ENCODE data around the gene LRRC2. TPM values are rescaled to one million over a fixed set of nuclear protein-coding genes. Genes with fewer than 3 reads are reported as not detected.

Gene LRRC2
- polyA plus RNA-seq (ENCODE audit: low read depth in 6 of 6): not detected

GRCh38 chr3:46566040-46566641, at the start of gene LRRC2:
Gene LRRC2, minus strand, starts transcription at chr3:46566302. Its CDS starts 14,711 bp downstream, at chr3:46551591.
- peaks cover 0 to 10% (median 3%) of the 10 kb centered on the region in 7 donors for H3K9me3 Mint-ChIP-seq
- peaks cover 0 to 16% (median 15%) of the 10 kb centered on the region in 3 donors for H3K4me1 Mint-ChIP-seq
- H3K36me3 Mint-ChIP-seq: no peaks in the 10 kb centered on the region
- ATAC-seq (ENCODE audit: low read depth in 2 of 2) (peak; percentile 58 to 68), DNase-seq (no peak)
- H3K27me3 Mint-ChIP-seq: peaks cover 48 to 49% (median 48%) of the 10 kb centered on the region in 3 donors
- H3K4me3 Mint-ChIP-seq: peak within 1 kb of the TSS in 7 of 8 donors; percentile 32 to 83 (median 76)
- peak within 1 kb of the TSS in 3 of 6 donors; percentile 25 to 81 (median 51) for H3K27ac Mint-ChIP-seq

- Mint-ChIP-seq H3K27me3 (peaks cover 18 to 46% (median 43%) of the 10 kb centered on the region in 3 donors), H3K4me1 (peaks cover 0 to 3% (median 0%) of the 10 kb centered on the region in 3 donors)
- no peak for ATAC-seq (ENCODE audit: low read depth in 2 of 2)
Measured at GRCh38 chr3:46615050-46615775, 49.1 kb upstream of the LRRC2 start.

GRCh38 chr3:46614431-46614830, 48.3 kb upstream of the LRRC2 start:
- DNase-seq (no peak), ATAC-seq (ENCODE audit: low read depth in 2 of 2) (no peak)
- peaks cover 18 to 38% (median 35%) of the 10 kb centered on the region in 3 donors for H3K27me3 Mint-ChIP-seq
- no peaks in the 10 kb centered on the region for H3K36me3 Mint-ChIP-seq
- no peaks in the 10 kb centered on the region for H3K9me3 Mint-ChIP-seq
- H3K27ac Mint-ChIP-seq: no peak overlapping the region
- no peak overlapping the region for H3K4me3 Mint-ChIP-seq
- peaks cover 0 to 3% (median 0%) of the 10 kb centered on the region in 3 donors for H3K4me1 Mint-ChIP-seq

More at GRCh38 chr3:46615050-46615775, 49.1 kb upstream of the LRRC2 start:
- Mint-ChIP-seq H3K27ac (no peak overlapping the region), H3K36me3 (no peaks in the 10 kb centered on the region), H3K4me3 (peak overlapping the region in 1 of 8 donors; percentile 63), H3K9me3 (no peaks in the 10 kb centered on the region)
- no peak for DNase-seq

DNA sequence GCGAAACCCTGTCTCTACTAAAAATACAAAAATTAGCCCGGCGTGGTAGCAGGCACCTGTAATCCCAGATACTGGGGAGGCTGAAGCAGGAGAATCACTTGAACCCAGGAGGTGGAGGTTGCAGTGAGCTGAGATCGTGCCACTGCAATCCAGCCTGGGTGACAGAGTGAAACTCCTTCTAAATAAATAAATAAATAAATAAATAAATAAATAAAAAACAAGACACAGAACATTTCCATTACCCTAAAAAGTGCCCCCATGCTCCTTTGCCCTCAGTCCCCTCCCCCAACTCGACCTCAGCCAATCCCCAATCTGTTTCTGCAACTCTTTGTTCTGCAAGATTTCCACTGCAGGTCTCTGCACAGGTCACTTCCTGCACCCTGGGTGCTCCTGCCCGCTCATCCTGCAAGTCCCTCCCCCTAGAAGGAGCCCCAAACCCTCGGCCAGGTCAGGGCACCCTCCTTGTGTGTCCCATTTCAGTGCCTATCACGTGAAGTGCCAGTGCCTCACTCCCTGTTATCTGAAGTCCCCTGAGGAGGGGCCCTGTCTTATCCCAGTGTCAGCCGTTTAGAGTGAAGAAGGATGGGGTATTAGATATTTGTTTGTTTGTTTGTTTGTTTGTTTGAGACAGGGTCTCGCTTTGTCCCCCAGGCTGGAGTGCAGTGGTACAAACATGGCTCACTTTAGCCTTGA, 47.4 kb upstream of the LRRC2 start:
- ATAC-seq (ENCODE audit: low read depth in 2 of 2) (no peak), DNase-seq (no peak)
- no peaks in the 10 kb centered on the region for H3K9me3 Mint-ChIP-seq
- peaks cover 0 to 3% (median 0%) of the 10 kb centered on the region in 3 donors for H3K4me1 Mint-ChIP-seq
- no peaks in the 10 kb centered on the region for H3K36me3 Mint-ChIP-seq
- peaks cover 18 to 29% (median 27%) of the 10 kb centered on the region in 3 donors for H3K27me3 Mint-ChIP-seq
- no peak overlapping the region for H3K27ac Mint-ChIP-seq
- no peak overlapping the region for H3K4me3 Mint-ChIP-seq

DNA sequence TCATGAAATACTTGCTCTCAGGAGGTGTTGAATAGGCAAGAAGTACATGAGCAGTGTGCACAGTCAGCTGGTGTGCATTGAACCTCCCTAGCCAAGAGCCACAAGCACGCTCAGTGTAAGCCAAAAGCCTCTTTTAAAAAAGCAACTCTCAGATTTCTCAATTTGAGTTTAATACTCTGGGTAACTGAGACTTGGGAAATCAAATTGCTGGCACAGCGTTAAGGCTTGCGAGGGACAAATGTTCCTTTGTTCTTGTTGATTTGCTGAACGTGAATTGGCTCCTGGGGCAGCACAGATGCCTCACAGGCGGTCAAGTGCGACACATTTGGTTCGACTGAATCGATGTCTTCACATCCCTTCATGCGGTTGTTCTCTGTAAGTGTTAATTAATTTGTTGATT, 46.2 kb upstream of the LRRC2 start, which contains the start of gene FAM240A:
FAM240A (plus strand) TSS at position 202 of the 400 bp plus-strand sequence; CDS start at position 361, 159 bp downstream.
- no peak within 1 kb of the TSS for H3K4me3 Mint-ChIP-seq
- H3K27ac Mint-ChIP-seq: peak within 1 kb of the TSS in 1 of 6 donors; percentile 20
- no peak for ATAC-seq (ENCODE audit: low read depth in 2 of 2)
- H3K9me3 Mint-ChIP-seq: no peaks in the 10 kb centered on the region
- DNase-seq: no peak
- no peaks in the 10 kb centered on the region for H3K36me3 Mint-ChIP-seq
- H3K27me3 Mint-ChIP-seq: peaks cover 18 to 29% (median 27%) of the 10 kb centered on the region in 3 donors
- H3K4me1 Mint-ChIP-seq: peaks cover 0 to 3% (median 0%) of the 10 kb centered on the region in 3 donors

DNA sequence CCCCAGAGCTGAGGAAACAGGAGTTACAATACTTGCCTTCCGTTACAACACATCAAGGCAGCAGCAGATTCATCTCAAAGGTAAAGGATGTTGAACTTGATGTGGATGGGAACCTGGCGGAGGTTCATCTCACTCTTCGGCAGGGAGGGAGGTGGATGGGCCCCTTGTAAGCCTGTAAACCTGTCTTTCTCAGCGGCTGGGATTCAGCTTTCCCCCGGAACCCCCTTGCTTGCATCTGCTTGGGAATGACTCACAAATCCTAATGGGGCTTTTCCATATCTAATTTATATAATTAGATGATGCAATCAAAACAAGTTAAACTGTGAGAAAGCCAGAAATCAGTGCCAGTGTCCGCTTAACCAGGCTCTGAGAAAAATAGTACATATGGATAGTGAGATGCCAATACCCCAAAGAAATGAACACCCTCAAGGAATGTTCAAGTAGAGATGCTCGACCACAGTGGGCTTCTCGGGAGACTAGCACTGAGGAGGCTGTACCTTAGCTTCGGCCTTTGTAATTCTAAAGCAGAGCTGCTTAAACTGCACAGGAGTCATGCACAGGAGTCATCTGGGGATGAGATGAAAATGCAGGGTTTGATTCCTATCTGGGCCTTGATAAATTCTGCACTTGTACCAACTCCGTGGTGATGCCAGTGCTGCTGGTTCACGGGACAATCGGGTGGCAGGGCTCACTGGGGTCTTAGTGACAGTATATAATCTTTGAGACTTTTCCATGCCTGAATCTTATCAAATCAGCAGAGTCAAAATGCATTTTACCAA, 44.0 kb upstream of the LRRC2 start:
- peaks cover 5 to 17% (median 7%) of the 10 kb centered on the region in 3 donors for H3K27me3 Mint-ChIP-seq
- no peaks in the 10 kb centered on the region for H3K36me3 Mint-ChIP-seq
- peaks cover 0 to 3% (median 0%) of the 10 kb centered on the region in 3 donors for H3K4me1 Mint-ChIP-seq
- no peak overlapping the region for H3K4me3 Mint-ChIP-seq
- no peak for ATAC-seq (ENCODE audit: low read depth in 2 of 2)
- no peak overlapping the region for H3K27ac Mint-ChIP-seq
- no peak for DNase-seq
- H3K9me3 Mint-ChIP-seq: no peaks in the 10 kb centered on the region

- H3K9me3 Mint-ChIP-seq: no peaks in the 10 kb centered on the region
- peaks cover 0 to 15% (median 6%) of the 10 kb centered on the region in 3 donors for H3K27me3 Mint-ChIP-seq
- no peak overlapping the region for H3K27ac Mint-ChIP-seq
- no peak overlapping the region for H3K4me3 Mint-ChIP-seq
- DNase-seq (no peak), ATAC-seq (ENCODE audit: low read depth in 2 of 2) (no peak)
- no peaks in the 10 kb centered on the region for H3K36me3 Mint-ChIP-seq
- H3K4me1 Mint-ChIP-seq: peaks cover 0 to 3% (median 0%) of the 10 kb centered on the region in 3 donors
Measured at GRCh38 chr3:46609212-46609721, 43.2 kb upstream of the LRRC2 start.

- no peaks in the 10 kb centered on the region for H3K9me3 Mint-ChIP-seq
- ATAC-seq (ENCODE audit: low read depth in 2 of 2): no peak
Measured at GRCh38 chr3:46607603-46608028, 41.5 kb upstream of the LRRC2 start.

DNA sequence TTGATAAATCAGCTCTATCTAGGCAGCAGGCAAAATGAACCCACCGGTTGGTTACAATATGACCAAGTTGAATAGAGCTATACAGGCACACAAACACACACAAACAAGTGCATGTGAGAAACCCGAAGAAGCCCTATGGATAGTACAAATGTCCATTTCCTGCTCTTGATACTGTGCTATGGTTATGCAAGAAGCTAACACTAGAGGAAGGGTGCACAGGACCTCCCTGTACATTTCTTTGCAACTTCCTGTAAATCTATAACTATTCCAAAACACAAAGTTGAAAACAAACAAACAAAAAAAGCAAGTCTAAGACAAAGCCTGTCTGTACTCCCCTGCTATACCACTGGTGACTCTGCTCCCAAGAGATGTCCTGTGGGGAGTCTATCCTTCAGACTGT, 38.0 kb upstream of the LRRC2 start:
- no peak for ATAC-seq (ENCODE audit: low read depth in 2 of 2)

More at GRCh38 chr3:46607603-46608028, 41.5 kb upstream of the LRRC2 start:
- H3K4me1 Mint-ChIP-seq: no peaks in the 10 kb centered on the region
- peaks cover 0 to 15% (median 6%) of the 10 kb centered on the region in 3 donors for H3K27me3 Mint-ChIP-seq
- no peaks in the 10 kb centered on the region for H3K36me3 Mint-ChIP-seq
- no peak overlapping the region for H3K4me3 Mint-ChIP-seq
- no peak overlapping the region for H3K27ac Mint-ChIP-seq
- DNase-seq: no peak

DNA sequence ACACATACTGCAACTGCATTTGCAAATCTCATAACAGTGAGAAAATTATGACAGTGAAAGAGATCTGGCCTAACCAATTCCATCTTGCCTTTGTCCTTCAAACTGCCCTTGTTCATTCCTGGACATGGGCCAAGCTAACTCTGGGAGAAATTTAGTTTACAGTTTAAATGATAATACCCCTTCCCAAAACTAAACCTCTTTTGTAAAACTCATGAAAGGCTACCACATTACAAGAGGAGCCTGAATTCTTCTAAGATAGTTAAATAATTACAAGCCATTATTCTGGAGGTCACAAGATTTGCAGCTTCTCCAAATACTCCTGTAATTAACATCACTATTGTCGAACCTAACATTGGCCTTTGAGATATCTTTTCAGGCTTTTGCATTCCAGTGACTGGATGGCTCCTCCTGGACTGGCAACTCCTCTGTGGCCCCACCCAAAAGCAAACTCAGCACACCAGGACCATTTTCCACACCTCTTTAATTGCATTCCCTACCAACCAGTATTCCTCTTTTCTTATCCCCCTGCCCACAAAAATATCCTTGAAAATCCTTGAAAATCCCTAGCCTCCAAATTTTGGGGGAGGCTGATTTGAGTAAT, 37.4 kb upstream of the LRRC2 start:
- peaks cover 0 to 15% (median 0%) of the 10 kb centered on the region in 3 donors for H3K27me3 Mint-ChIP-seq
- ATAC-seq (ENCODE audit: low read depth in 2 of 2) (no peak), DNase-seq (no peak)
- no peaks in the 10 kb centered on the region for H3K4me1 Mint-ChIP-seq
- H3K4me3 Mint-ChIP-seq: no peak overlapping the region
- H3K36me3 Mint-ChIP-seq: no peaks in the 10 kb centered on the region
- H3K9me3 Mint-ChIP-seq: no peaks in the 10 kb centered on the region
- no peak overlapping the region for H3K27ac Mint-ChIP-seq

More for the DNA sequence above, 38.0 kb upstream of the LRRC2 start:
- Mint-ChIP-seq H3K9me3 (no peaks in the 10 kb centered on the region), H3K27ac (no peak overlapping the region), H3K4me1 (no peaks in the 10 kb centered on the region), H3K27me3 (peaks cover 0 to 14% (median 0%) of the 10 kb centered on the region in 3 donors), H3K4me3 (no peak overlapping the region), H3K36me3 (no peaks in the 10 kb centered on the region)
- DNase-seq: no peak

DNA sequence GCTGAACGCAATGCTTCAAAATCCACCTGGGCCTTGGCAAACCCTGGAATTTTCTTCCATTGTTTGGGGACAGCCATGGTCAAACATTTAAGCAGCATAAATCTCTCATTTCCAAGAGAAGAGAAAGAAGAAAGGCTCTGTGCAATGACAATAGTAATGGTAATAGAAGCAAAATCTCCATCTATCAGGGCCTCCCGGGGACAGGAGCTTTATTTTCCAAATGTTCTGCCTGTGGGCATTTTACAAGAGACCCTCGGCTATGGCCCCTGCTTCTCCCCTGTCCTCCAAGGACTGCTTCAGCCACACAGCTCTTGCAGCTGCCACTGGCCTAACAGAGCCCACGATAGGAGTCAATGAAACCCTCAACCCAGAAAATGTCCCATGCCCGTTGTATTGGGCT, 33.5 kb upstream of the LRRC2 start:
- DNase-seq (no peak), ATAC-seq (ENCODE audit: low read depth in 2 of 2) (no peak)
- H3K4me3 Mint-ChIP-seq: no peak overlapping the region
- H3K9me3 Mint-ChIP-seq: no peaks in the 10 kb centered on the region
- no peaks in the 10 kb centered on the region for H3K36me3 Mint-ChIP-seq
- no peaks in the 10 kb centered on the region for H3K4me1 Mint-ChIP-seq
- peak overlapping the region in 1 of 6 donors; percentile 22 for H3K27ac Mint-ChIP-seq
- H3K27me3 Mint-ChIP-seq: peaks cover 0 to 7% (median 0%) of the 10 kb centered on the region in 3 donors

DNA sequence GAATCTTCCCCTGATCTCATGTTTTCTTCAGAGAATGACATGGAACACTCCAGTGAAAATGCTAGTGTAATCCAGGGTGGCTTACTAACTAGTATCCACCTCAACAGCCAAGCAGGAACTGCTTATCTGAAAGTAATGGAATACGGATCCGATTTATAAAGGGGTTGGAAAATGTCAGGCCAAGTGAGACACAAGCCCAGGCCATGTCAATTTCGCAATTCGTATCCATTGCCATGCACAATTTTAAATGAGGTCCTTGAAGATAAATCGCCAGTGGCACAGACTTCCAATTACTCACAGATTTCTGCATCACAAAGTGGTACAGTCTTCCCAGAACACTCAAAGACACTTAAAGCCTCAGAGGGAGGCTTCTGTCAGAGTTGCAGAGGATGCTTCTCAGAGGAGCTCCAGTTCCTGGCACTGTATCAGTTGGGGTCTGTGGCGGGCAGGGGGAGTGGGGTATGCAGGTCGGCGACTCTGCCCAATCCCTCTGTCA, 29.8 kb upstream of the LRRC2 start:
- no peak overlapping the region for H3K4me3 Mint-ChIP-seq
- no peaks in the 10 kb centered on the region for H3K4me1 Mint-ChIP-seq
- ATAC-seq (ENCODE audit: low read depth in 2 of 2) (no peak), DNase-seq (no peak)
- H3K36me3 Mint-ChIP-seq: no peaks in the 10 kb centered on the region
- H3K27ac Mint-ChIP-seq: no peak overlapping the region
- H3K9me3 Mint-ChIP-seq: no peaks in the 10 kb centered on the region
- H3K27me3 Mint-ChIP-seq: peaks cover 0 to 7% (median 4%) of the 10 kb centered on the region in 3 donors

Measured in naive B cell (primary cell).